Peyer's patch (tissue), 4 donors: ENCODE data around the gene RASAL3.

Experiments used
- POLR2A ChIP-seq, 2 donors: fragments of 450-650 bp; IDR thresholded peaks; one replicate each; pipeline ENCODE4 v1.5.1; 2017; ENCODE audit warnings: antibody characterized with exemption in 2 of 2, mild to moderate bottlenecking in 2 of 2, moderate library complexity in 2 of 2
- TF ChIP-seq, protein P1 (sequence below), 6 experiments: fragments of 450-650 bp in 4 of 6; fragments of 200-600 bp in 2 of 6; sonication (generic) in 1 of 6; IDR thresholded peaks; one replicate each; pipeline ENCODE4 v1.5.1; 2017 to 2019; ENCODE audit warnings: antibody characterized with exemption in 6 of 6, mild to moderate bottlenecking in 3 of 6, moderate library complexity in 1 of 6

DNA sequence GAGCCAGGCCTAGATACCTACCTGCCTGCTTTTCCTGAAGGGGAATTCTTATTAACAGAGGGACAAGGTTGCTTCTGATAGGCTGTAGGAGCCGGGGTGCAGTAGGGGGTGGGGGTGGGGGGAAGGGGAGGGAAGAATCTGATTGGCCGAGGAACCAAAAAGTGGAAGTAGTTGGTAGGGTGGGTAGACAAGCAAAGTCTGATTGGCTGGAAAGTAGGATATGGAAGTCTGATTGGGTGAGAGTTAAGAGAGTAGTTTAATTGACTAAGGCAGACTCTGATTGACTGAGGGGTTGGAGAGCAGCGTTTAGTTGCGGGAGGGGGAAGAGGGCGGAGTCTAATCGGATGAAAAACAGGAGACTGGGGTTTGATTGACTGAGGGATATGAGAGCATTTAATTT is 34.6 kb upstream of the RASAL3 start:
- TF ChIP-seq, protein P1, sequence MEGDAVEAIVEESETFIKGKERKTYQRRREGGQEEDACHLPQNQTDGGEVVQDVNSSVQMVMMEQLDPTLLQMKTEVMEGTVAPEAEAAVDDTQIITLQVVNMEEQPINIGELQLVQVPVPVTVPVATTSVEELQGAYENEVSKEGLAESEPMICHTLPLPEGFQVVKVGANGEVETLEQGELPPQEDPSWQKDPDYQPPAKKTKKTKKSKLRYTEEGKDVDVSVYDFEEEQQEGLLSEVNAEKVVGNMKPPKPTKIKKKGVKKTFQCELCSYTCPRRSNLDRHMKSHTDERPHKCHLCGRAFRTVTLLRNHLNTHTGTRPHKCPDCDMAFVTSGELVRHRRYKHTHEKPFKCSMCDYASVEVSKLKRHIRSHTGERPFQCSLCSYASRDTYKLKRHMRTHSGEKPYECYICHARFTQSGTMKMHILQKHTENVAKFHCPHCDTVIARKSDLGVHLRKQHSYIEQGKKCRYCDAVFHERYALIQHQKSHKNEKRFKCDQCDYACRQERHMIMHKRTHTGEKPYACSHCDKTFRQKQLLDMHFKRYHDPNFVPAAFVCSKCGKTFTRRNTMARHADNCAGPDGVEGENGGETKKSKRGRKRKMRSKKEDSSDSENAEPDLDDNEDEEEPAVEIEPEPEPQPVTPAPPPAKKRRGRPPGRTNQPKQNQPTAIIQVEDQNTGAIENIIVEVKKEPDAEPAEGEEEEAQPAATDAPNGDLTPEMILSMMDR (IDR thresholded peaks at IDR 0.05) = no peak
- no peak for TF ChIP-seq POLR2A (IDR thresholded peaks at IDR 0.05)
